Muscle layer of colon (tissue), 2 donors: ENCODE data around the gene PPP1R14B.
A peak's percentile ranks its signal among the peaks of the same experiment; 100 is the strongest.

Experiments used
- H3K27ac ChIP-seq: one replicate; pipeline ENCODE4 v1.7.0; 2013; ENCODE audit warnings: low read depth, mild to moderate bottlenecking, low read length, moderate library complexity
- H3K27me3 ChIP-seq, 2 donors: one replicate each; pipeline ENCODE4 v1.7.0; 2013; ENCODE audit warnings: low read length in 2 of 2, mild to moderate bottlenecking in 2 of 2; ENCODE audit not compliant: insufficient read depth in 2 of 2, control insufficient read depth in 1 of 2
- H3K36me3 ChIP-seq: one replicate; pipeline ENCODE4 v1.7.0; 2013; ENCODE audit warnings: mild to moderate bottlenecking, low read length; ENCODE audit not compliant: insufficient read depth
- H3K4me1 ChIP-seq: one replicate; pipeline ENCODE4 v1.7.0; 2013; ENCODE audit warnings: mild to moderate bottlenecking, low read length; ENCODE audit not compliant: insufficient read depth
- H3K4me3 ChIP-seq, 2 donors: one replicate each; pipeline ENCODE4 v1.7.0; 2013; ENCODE audit warnings: low read length in 2 of 2, low read depth in 1 of 2, mild to moderate bottlenecking in 1 of 2, moderate library complexity in 1 of 2
- H3K9ac ChIP-seq: one replicate; pipeline ENCODE4 v1.7.0; 2013; ENCODE audit warnings: low read length
- H3K9me3 ChIP-seq: one replicate; pipeline ENCODE4 v1.7.0; 2013; ENCODE audit warnings: mild to moderate bottlenecking, low read length
- donor health status: abdominal sarcoma.
- donor health status: Adenocarcinoma of cecum.

Gene PPP1R14B

DNA sequence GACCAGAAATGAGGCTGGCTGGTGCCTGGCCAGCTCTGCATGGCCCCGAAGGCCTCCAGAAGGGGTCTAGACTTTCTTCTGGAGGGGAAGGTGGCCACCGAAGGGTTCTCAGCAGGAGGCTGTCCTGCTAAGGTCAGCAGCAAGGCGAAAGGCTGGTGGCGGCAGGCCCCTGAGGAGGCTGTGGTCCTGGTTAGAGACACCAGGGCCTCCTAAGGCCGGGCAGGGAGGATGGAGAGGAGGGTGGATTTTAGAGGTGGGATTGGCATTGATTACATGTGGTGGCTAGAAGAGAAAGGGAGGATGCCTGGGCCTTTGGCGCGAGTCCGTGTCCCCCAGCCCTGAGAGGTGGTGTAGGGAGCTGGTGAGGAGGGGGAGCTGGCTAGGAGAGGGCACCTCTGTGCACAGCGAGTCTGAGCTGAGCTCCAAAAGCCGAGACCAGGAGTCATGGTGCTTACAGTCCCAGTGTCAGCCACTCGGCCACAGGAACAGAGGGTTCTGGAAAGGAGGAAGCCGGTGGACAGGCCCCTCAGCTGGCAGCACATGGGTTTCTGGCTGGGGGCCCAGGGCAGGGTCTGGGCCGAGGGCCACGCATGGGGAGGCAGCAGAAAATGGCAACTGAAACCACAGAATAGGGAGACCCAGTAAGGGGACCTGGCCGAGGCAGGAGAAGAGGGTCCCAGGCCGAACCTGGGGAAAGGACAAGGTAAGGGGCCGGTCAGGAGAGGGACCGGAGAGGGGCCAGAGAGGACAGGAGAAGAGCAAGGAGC is 37.8 kb downstream of the PPP1R14B start:
- Histone ChIP-seq H3K9me3 (no peaks in the 10 kb centered on the region), H3K4me1 (peaks cover 13% of the 10 kb centered on the region), H3K36me3 (peaks cover 4% of the 10 kb centered on the region), H3K4me3 (no peak overlapping the region), H3K9ac (no peak overlapping the region), H3K27me3 (no peaks in the 10 kb centered on the region), H3K27ac (no peak overlapping the region)

DNA sequence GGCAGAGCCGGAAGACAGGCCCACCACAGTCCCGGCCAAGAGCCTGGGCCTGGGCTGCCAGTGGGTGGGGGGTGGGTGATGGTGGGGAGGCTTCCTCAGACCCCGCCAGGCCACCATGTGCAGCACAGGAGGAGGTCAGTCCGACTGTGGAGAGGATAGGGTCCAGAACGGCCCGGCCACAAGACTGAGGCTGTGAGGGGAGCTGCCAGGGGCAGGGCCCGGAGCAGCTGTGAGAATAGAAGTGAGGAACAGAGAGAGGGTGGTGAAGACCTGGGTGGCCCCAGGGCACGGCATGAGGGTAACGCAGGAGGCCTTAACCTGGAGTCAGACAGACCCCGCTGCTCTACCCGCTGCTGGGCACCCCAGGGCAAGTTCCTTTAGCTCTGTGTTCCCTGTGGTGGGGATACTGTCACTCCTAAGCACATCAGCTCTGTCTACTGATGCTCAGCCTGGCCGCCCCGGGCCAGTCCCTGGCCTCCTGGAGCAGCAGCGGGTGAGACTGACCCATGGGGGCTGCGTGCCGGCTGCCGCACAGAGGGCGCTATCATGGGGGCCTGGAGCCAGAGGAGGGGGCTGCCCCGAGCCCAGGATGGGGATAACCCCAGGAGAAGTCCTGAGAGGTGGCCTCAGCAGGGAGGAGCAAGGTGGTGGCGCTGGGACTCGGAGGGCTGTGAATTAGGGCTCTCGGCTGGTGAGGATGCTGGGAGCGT is 38.5 kb downstream of the PPP1R14B start:
- Histone ChIP-seq H3K9me3 (no peaks in the 10 kb centered on the region), H3K4me1 (peaks cover 15% of the 10 kb centered on the region), H3K9ac (peak overlapping the region; percentile 9), H3K27me3 (no peaks in the 10 kb centered on the region), H3K4me3 (peak overlapping the region in 1 of 2 donors; percentile 25), H3K36me3 (peaks cover 12% of the 10 kb centered on the region), H3K27ac (peak overlapping the region; percentile 76)

DNA sequence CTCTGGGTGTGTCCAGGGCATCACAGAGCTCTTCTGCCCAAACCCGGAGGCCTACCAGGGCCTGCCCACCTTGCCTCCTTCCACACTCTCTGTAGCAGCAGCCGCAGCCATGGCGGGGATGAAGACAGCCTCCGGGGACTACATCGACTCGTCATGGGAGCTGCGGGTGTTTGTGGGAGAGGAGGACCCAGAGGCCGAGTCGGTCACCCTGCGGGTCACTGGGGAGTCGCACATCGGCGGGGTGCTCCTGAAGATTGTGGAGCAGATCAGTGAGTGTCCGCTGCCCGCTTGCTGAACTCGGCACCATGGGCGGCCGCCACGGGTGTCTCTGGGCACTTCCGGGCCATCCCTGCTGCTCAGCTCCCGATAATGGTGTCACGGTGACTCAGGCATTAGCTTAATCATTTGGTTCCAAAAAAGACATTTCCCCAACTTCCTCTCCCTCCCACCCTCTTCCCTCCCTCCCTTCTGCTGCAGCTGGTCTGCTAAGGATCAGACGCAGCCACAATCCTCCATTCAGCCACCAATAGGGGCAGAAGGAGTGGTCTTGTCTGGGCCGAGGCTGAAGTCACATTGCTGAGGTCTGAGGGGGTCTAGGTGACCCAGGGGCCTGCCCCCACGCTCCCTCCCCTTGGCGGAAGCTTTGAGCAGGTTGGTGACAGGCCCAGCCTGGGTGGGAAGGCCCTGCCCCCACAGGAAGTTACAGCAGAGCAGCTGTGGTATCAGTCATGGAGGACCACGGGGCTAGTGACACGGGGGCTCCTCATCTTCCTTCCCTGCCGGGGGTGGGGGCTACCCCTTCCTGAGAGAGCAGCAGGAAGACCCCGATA is 39.3 kb downstream of the PPP1R14B start:
- Histone ChIP-seq H3K4me1 (peaks cover 15% of the 10 kb centered on the region), H3K27me3 (no peaks in the 10 kb centered on the region), H3K4me3 (peak overlapping the region; percentile 16 to 25), H3K9ac (peak overlapping the region; percentile 9), H3K9me3 (no peaks in the 10 kb centered on the region), H3K27ac (peak overlapping the region; percentile 79), H3K36me3 (peaks cover 19% of the 10 kb centered on the region)

DNA sequence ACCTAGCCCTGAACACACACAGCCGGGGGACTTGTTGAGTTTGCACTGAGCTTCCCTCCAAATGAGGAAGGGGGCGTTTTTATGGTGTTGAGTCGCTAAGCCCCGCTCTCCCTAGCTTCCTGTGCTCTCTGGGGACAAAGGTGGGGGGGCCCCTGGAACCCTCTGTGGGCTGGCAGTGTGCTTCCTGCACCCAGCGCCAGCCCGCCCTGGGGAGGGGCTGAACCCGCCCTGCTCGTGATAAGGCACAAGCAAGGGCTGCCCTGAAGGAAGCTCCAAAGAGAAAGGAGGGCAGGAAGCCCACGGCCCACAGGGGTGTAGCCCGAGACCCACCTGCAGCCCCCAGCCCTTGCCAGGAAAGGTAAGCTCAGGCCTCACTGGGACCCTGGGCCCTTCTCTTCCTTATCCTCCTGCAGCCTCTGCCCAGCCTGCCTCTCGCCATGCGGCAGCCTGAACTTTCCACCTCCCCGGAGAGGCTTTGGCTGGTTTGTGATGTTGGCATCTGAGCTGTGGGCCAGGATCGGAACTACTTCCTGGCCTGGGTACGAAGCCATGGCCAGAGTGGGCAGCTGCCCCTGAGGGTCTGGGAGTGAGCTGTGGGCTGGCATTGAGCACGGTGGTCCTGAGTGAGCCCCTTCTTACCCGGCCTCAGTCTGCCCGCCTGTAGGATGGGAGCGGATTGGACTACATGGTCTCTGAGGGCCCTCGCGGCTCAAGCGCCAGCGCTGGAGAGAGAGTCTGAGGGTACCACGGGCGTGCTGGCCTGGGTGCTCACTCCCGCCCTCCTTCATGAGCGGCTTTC is 40.1 kb downstream of the PPP1R14B start, which contains the start of gene FERMT3:
Gene FERMT3 (plus strand): TSS at position 265 of the 799 bp plus-strand sequence. CDS start 644 bp downstream, outside the sequence.
- H3K9me3 ChIP-seq = no peaks in the 10 kb centered on the region
- peaks cover 24% of the 10 kb centered on the region for H3K36me3 ChIP-seq
- peak within 1 kb of the TSS; percentile 16 to 25 for H3K4me3 ChIP-seq
- peak within 1 kb of the TSS; percentile 79 for H3K27ac ChIP-seq
- peaks cover 15% of the 10 kb centered on the region for H3K4me1 ChIP-seq
- no peak within 1 kb of the TSS for H3K9ac ChIP-seq
- no peaks in the 10 kb centered on the region for H3K27me3 ChIP-seq

DNA sequence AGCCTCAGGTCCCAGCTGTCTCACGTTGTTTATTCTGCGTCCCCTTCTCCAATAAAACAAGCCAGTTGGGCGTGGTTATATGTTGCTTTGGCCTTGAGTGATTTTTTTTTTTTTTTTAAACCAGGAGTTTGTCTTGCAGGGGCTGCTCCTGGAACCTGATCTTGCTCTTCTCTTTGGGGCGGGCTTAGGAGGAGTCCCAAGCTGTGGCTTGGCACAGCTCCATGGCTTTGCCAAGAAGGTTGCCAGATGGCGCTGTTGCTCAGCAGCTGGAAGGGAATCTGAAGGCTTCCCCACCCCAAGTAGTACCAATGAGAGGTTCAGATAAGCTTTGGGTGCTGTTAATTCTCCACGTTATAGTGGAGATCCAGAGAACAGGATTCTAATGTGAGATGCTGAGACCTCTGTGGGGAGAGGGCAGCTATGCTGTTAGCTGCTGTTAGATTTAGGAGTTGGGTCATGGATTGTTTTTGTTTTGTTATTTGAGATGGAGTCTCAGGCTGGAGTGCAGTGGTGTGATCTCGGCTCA is 42.2 kb downstream of the PPP1R14B start:
- no peaks in the 10 kb centered on the region for H3K9me3 ChIP-seq
- peaks cover 15% of the 10 kb centered on the region for H3K4me1 ChIP-seq
- H3K36me3 ChIP-seq = peaks cover 45% of the 10 kb centered on the region
- no peak overlapping the region for H3K4me3 ChIP-seq
- no peak overlapping the region for H3K9ac ChIP-seq
- no peaks in the 10 kb centered on the region for H3K27me3 ChIP-seq
- no peak overlapping the region for H3K27ac ChIP-seq

DNA sequence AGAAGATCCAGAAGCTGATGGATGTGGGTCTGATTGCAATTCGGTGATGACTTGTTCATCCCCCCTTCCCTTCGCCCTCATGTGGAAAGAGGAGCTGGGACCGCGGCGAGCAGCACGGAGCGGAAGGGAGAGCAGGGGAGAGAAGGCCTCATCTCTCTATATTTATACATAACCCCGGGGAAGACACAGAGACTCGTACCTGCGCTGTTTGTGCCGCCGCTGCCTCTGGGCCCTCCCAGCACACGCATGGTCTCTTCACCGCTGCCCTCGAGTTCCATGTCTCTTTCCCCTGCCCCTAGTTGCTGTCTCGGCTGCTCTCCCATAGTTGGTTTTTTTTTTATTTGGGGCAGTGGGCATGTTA is 42.7 kb downstream of the PPP1R14B start:
- no peak overlapping the region for H3K9ac ChIP-seq
- H3K9me3 ChIP-seq = no peaks in the 10 kb centered on the region
- H3K27me3 ChIP-seq = no peaks in the 10 kb centered on the region
- peaks cover 15% of the 10 kb centered on the region for H3K4me1 ChIP-seq
- H3K36me3 ChIP-seq = peaks cover 46% of the 10 kb centered on the region
- H3K4me3 ChIP-seq = no peak overlapping the region
- H3K27ac ChIP-seq = no peak overlapping the region

DNA sequence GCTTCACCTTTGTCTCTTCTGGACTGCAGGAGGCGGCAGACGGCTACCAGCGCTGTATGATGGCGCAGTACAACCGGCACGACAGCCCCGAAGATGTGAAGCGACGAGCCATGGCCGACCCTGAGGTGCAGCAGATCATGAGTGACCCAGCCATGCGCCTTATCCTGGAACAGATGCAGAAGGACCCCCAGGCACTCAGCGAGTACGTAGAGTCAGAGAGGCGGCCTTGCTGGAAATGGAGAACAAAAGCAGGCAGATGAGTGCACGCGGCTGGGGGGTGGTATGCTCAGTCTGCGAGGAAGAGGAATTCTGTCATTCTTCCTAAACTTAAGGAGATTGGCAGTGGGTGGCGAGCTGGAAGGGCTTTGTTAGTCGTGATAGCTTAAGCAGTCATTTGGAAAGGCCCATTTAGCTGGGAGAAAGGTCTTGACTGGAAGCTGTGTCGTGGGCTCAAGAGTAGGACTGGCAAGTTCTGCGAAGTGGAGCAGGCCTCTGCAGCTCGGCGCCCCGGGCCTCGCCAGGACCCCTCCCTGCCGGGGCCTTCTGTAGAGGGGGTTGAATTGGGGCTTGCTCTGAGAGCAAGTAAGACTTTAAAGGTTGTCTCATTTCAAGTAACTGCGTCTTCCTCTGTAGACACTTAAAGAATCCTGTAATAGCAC is 43.2 kb downstream of the PPP1R14B start:
- H3K27ac ChIP-seq = no peak overlapping the region
- peaks cover 49% of the 10 kb centered on the region for H3K36me3 ChIP-seq
- peaks cover 15% of the 10 kb centered on the region for H3K4me1 ChIP-seq
- no peaks in the 10 kb centered on the region for H3K9me3 ChIP-seq
- H3K27me3 ChIP-seq = no peaks in the 10 kb centered on the region
- no peak overlapping the region for H3K9ac ChIP-seq
- H3K4me3 ChIP-seq = no peak overlapping the region

DNA sequence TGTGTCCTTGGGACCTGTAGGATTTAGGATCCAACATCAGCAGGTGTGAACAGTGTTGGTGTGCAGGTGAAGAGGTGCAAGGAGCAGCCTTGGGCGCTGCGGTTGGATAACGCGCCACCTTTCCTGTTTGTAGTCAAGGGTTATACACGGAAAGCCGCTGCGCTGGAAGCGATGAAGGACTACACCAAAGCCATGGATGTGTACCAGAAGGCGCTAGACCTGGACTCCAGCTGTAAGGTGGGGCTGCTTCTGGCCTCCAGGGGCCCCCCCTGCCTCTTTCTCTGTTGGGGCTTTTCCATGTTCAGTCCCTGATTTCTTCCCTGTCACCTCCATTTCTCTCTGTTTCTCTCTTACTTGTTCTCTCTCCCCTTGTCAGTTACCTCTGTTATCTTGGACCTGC is 43.8 kb downstream of the PPP1R14B start:
- H3K4me1 ChIP-seq = peaks cover 13% of the 10 kb centered on the region
- no peak overlapping the region for H3K4me3 ChIP-seq
- no peaks in the 10 kb centered on the region for H3K9me3 ChIP-seq
- H3K9ac ChIP-seq = no peak overlapping the region
- H3K27ac ChIP-seq = no peak overlapping the region
- H3K36me3 ChIP-seq = peaks cover 54% of the 10 kb centered on the region
- no peaks in the 10 kb centered on the region for H3K27me3 ChIP-seq

DNA sequence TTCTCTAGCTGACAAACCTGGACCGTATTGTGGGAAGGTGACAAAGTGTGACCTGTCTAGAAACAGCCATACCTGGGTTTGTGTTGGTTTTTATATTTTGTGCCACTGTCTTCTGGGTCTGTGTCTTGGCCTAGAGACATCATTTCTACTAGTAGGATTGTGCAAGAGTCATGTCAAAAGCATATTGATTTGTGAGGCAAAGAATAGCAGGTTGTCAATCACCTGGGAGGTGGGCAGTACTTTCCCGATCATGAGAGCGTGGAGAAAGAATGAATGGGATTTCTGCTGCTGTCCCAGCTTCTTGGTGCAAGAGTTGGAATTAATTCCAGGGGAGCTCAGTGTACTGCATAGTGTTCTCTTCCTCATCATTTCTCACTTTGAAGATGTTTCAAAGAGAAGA is 45.2 kb downstream of the PPP1R14B start:
- H3K27ac ChIP-seq = no peak overlapping the region
- H3K4me3 ChIP-seq = no peak overlapping the region
- H3K4me1 ChIP-seq = peaks cover 12% of the 10 kb centered on the region
- peaks cover 69% of the 10 kb centered on the region for H3K36me3 ChIP-seq
- no peak overlapping the region for H3K9ac ChIP-seq
- no peaks in the 10 kb centered on the region for H3K27me3 ChIP-seq
- no peaks in the 10 kb centered on the region for H3K9me3 ChIP-seq

DNA sequence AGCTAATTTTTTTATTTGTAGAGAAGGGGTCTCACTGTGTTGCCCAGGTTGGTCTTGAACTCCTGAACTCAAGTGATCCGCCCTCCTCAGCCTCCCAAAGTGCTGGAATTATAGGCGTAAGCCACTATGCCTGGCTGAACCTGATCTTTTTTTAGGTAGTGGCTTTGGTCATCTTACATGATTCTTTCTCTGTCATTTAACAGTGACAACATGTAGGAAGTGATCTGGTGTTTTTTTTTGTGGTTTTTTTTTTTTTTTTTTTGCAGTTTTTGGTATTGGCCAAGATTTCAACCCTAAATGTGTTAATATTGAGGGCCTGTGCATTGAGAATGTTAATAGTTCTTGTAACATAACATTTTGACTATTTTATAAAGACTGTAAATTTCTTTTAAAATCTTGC is 48.2 kb downstream of the PPP1R14B start:
- peaks cover 89% of the 10 kb centered on the region for H3K36me3 ChIP-seq
- H3K27ac ChIP-seq = no peak overlapping the region
- H3K4me1 ChIP-seq = no peaks in the 10 kb centered on the region
- H3K27me3 ChIP-seq = no peaks in the 10 kb centered on the region
- no peaks in the 10 kb centered on the region for H3K9me3 ChIP-seq
- no peak overlapping the region for H3K9ac ChIP-seq
- H3K4me3 ChIP-seq = no peak overlapping the region
